ENCODE results near the gene NFATC4. TPM values are rescaled to one million over a fixed set of nuclear protein-coding genes. Genes with fewer than 3 reads are reported as not detected.

NFATC4 gene
- total RNA-seq, 2 experiments from 2014 or later, result not detected

GRCh38 chr14:24392325-24393091, 24.5 kb downstream of the NFATC4 start:
- peaks cover 0 to 10% of the 10 kb centered on the region in 2 experiments for H3K27me3 ChIP-seq (ENCODE audit: control insufficient read depth in 1 of 2, insufficient read depth in 2 of 2, low read length in 2 of 2)
- intact Hi-C loops (cut with DNase I, micrococcal nuclease), result no loop called here
- no peak for TF ChIP-seq CTCF (IDR thresholded peaks at IDR 0.05)
- H3K36me3 ChIP-seq (ENCODE audit: insufficient read depth, low read length), result no peaks in the 10 kb centered on the region
- no peaks in the 10 kb centered on the region for H3K9me3 ChIP-seq (ENCODE audit: control insufficient read depth in 1 of 2, insufficient read depth in 1 of 2, low read length in 2 of 2)
- H3K4me3 Mint-ChIP-seq, result no peak overlapping the region
- H3K4me1 ChIP-seq (ENCODE audit: insufficient read depth, low read length), result no peaks in the 10 kb centered on the region
- no peak for ATAC-seq (ENCODE audit: poor library complexity)
- H3K27ac ChIP-seq (ENCODE audit: low read depth in 1 of 2, low read length in 2 of 2), result no peak overlapping the region
- POLR2A ChIA-PET, result no interaction called here
- H3K4me1 Mint-ChIP-seq (ENCODE audit: low read depth), result no peaks in the 10 kb centered on the region
- no peaks in the 10 kb centered on the region for H3K36me3 Mint-ChIP-seq (ENCODE audit: low read depth)
- H3K27me3 Mint-ChIP-seq, result peaks cover 24% of the 10 kb centered on the region
- CTCF ChIA-PET, result no interaction called here
- no peaks in the 10 kb centered on the region for H3K9me3 Mint-ChIP-seq
- no peak overlapping the region for H3K4me3 ChIP-seq (ENCODE audit: low read length)
- no peak for DNase-seq
- no peak overlapping the region for H3K27ac Mint-ChIP-seq

GRCh38 chr14:24394275-24394674, 26.3 kb downstream of the NFATC4 start:
- H3K27ac ChIP-seq (ENCODE audit: low read depth in 1 of 2, low read length in 2 of 2), result no peak overlapping the region
- peaks cover 0 to 10% of the 10 kb centered on the region in 2 experiments for H3K27me3 ChIP-seq (ENCODE audit: control insufficient read depth in 1 of 2, insufficient read depth in 2 of 2, low read length in 2 of 2)
- ChIA-PET POLR2A (no interaction called here), CTCF (no interaction called here)
- ATAC-seq (ENCODE audit: poor library complexity) (no peak), DNase-seq (peak in 1 of 14 experiments; percentile 7)
- no peak overlapping the region for H3K4me3 ChIP-seq (ENCODE audit: low read length)
- Mint-ChIP-seq H3K36me3 (ENCODE audit: low read depth) (no peaks in the 10 kb centered on the region), H3K4me3 (no peak overlapping the region), H3K9me3 (no peaks in the 10 kb centered on the region), H3K4me1 (ENCODE audit: low read depth) (peaks cover 2% of the 10 kb centered on the region), H3K27ac (no peak overlapping the region), H3K27me3 (peaks cover 12% of the 10 kb centered on the region)
- peaks cover 3% of the 10 kb centered on the region for H3K4me1 ChIP-seq (ENCODE audit: insufficient read depth, low read length)
- intact Hi-C loops (cut with DNase I, micrococcal nuclease), result no loop called here
- H3K36me3 ChIP-seq (ENCODE audit: insufficient read depth, low read length), result no peaks in the 10 kb centered on the region
- TF ChIP-seq CTCF (IDR thresholded peaks at IDR 0.05), result no peak
- H3K9me3 ChIP-seq (ENCODE audit: control insufficient read depth in 1 of 2, insufficient read depth in 1 of 2, low read length in 2 of 2), result no peaks in the 10 kb centered on the region

GRCh38 chr14:24395609-24396582, 27.9 kb downstream of the NFATC4 start:
- H3K4me1 ChIP-seq (ENCODE audit: insufficient read depth, low read length), result peaks cover 8% of the 10 kb centered on the region
- H3K27ac Mint-ChIP-seq, result no peak overlapping the region
- no peak overlapping the region for H3K4me3 ChIP-seq (ENCODE audit: low read length)
- H3K36me3 ChIP-seq (ENCODE audit: insufficient read depth, low read length), result no peaks in the 10 kb centered on the region
- peaks cover 10% of the 10 kb centered on the region for H3K27me3 Mint-ChIP-seq
- no peaks in the 10 kb centered on the region for H3K36me3 Mint-ChIP-seq (ENCODE audit: low read depth)
- ATAC-seq (ENCODE audit: poor library complexity) (no peak), DNase-seq (peak in 1 of 14 experiments; percentile 7)
- no peak for TF ChIP-seq CTCF (IDR thresholded peaks at IDR 0.05)
- intact Hi-C loops (cut with DNase I, micrococcal nuclease), result no loop called here
- H3K27ac ChIP-seq (ENCODE audit: low read depth in 1 of 2, low read length in 2 of 2), result no peak overlapping the region
- H3K27me3 ChIP-seq (ENCODE audit: control insufficient read depth in 1 of 2, insufficient read depth in 2 of 2, low read length in 2 of 2), result peaks cover 6 to 8% of the 10 kb centered on the region in 2 experiments
- ChIA-PET POLR2A (interaction anchor here (1.4 kb wide), 1 partner anchor 34 kb away, joined by 4 read pairs; the partner anchor contains the start of genes CBLN3 and KHNYN), CTCF (interaction anchor here (0.9 to 1.5 kb wide), 3 partner anchors 16 to 63 kb away, joined by 3 to 5 read pairs (median 4); no protein-coding TSS in a partner anchor)
- no peaks in the 10 kb centered on the region for H3K9me3 ChIP-seq (ENCODE audit: control insufficient read depth in 1 of 2, insufficient read depth in 1 of 2, low read length in 2 of 2)
- H3K4me1 Mint-ChIP-seq (ENCODE audit: low read depth), result peaks cover 8% of the 10 kb centered on the region
- no peak overlapping the region for H3K4me3 Mint-ChIP-seq
- no peaks in the 10 kb centered on the region for H3K9me3 Mint-ChIP-seq

Measured in CD4-positive, alpha-beta T cell (primary cell).